Inferior parietal cortex (tissue), 1 donor: ENCODE measurements around the gene MLPH.

Experiments
- DNase-seq: peaks from one replicate; pipeline ENCODE4 v3.0.0-alpha.2; 2016; ENCODE audit errors: extremely low spot score

The MLPH gene

DNA sequence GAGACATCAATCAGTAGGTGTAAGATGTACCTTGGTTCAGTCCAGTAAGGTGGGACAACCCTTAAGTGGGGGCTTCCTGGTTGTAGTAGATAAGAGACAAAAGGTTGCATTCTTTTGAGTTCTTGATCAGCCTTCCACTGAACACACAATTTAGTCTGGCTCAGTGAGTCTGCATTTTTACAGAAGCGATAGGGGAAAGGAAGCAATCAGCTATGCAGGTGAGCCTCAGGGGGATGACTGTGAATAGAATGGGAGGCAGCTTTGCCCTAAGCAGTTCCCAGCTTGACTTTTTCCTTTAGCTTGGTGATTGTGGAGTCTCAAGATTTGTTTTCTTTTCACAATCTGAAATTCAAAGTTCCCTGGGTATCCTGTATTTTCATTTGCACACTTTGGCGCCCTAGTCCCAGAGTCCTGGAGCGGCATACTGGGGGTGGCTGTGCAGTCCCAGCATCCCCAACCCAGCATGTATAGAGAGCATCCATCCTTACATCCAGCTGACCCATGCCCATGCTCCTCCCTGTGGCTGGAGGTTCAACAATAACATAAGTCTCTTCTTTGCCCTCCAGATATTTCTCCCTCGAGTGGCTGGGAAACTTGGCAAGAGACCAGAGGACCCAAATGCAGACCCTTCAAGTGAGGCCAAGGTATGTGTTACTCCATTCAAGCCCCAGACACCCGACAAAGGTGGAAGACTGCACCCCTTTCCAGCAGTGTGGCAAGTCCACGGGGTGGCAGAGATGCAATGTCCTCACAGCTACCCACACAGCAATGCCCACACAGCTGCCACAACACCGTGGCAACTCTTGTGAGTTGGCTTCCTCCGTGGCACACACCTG, 59.2 kb downstream of the MLPH start:
- no peak for DNase-seq

DNA sequence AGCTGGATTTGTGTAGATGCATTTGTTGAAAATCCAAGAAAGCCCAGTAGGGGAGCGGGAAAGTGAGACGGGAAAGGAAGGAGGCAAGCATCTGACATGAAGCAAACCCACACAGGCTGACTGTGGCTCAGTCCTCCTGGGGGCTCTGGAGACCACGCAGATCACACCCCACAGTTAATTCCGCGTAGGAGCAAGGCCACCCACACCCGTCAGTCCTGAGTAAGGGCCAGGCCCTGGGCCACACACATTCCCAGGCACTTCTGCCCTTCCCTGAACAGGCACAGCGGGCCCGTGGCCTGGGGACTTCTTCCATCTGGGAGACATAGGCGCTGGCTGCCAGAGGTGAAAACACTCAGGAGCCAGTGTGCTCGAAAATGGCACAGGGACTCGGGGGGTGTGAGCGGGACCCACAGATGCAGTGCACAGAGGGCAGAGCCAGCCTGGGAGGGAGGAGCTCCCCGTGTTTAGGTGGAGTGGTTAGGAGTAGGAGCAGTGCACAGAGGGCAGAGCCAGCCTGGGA, 59.9 kb downstream of the MLPH start:
- DNase-seq = no peak

DNA sequence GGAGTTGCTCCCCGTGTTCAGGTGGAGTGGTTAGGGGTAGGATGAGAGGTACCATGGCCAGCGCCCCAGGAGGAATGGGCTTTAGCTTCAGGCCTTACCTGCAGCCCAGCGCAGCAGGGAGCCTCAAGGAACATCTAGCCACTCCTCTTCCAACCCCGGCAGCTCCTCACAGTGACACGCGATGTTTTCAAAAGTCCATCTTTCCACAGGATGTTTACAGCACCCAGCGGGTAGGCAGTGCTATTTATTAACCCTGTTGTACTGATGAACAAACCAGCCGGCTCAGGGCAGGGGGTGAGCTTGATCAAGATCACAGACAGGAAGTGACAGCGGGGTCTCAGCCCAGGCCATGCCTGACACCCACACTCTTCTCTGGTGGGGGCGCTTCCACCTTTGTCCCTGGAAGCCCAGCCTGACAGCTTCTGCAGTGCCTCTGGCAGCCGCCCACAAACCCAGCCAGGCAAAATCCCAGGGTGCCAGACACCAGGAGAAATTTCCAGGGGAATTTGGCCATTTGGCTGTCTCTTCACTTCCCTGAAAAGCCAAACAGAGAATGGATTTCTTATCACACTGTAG, 60.9 kb downstream of the MLPH start:
- DNase-seq = no peak

DNA sequence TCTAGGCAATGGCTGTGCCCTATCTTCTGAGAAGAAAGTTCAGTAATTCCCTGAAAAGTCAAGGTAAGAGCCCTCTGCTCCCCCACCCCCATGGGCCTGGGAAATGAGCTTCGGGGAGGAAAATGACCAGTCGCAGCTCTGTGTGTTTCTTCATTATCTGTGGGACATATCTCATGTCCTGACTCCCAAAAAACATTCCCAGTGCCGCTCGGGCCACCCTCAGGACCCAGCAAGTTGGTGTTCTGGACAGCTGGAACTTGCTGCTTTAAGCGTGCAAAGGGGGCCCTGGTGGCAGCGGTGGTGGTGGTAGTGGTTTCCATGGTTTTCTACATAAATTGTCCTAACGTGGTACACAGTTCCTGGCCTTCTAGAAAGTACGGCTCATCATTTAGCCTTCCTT, 62.2 kb downstream of the MLPH start:
- no peak for DNase-seq

DNA sequence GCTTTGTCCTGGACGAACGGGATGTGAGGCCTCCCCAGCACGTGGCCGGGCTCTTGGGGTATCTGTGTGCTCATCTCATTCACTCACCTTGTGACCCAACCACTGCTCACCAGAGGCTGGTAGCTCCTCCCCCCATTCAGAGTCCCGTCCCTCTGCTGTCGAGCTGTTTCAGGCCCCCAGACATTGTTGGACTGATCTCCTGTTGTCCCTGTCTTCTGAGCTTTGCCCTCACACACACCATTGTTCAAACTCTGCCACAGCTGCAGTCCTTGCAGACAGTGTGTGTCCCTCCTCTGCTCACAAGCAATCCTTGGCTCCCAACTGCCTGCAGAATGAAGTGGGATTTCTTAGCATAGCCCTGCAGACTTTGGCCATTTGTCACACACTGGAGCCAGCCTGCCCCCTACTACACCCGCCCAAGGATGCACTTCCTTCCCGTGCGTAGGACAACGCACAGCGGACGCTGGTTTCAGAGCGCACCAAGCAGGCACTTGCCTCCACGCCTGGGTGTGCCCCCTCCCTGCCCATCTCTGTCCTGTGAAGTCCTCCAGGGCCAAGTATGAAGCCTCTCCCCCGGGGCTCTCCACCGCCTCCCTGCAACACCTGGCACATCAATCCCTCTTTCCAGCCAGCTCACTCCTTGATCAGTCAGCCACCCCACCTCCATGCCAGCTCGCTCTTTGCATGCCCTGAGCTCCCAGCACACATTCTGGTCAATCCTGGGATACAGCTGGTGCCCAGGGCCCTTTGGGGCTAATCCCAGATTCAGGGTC, 62.8 kb downstream of the MLPH start:
- DNase-seq = no peak

DNA sequence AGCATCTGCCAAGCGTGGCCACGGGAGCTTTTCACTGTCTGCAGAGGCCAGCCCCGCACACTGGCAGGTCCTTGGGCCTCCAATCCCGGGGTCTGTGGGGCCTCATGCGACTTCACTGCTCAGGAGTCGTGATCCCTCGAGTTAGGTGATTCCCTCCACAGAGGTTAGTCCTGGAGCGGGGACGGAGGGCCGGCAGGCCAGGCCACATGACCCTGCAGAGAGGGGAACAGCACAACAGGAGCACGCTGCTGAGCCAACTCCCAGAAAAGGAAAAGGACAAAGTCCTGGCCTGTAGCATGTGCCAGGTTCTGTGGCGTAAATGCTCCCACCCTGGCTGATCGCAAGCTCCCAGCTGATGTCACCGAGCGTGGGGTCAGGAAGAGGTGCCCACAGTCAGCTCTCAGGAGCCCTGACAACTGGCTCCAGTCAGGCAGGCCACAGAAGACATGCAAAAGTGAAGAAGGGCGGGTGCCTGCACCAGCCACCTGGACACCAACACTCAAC, 64.1 kb downstream of the MLPH start:
- no peak for DNase-seq

DNA sequence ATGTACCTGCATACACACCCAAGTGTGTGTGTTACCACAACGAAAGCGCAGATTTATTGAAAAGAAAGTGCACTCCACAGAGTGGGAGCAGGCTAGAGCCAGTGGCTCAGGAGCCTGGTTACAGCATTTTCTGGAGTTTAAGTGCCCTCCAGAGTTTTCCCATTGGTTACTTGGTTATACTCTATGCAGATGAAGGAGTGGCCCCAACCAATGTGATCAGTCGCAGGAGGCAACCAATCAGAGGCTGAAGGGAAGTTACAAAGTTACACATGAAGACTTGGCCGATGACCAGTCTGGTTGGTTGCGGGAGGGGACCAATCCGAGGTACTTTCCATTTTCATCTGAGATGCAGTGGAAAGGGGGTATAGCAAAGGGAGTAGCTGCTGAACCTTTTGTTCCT, 65.9 kb downstream of the MLPH start:
- no peak for DNase-seq

DNA sequence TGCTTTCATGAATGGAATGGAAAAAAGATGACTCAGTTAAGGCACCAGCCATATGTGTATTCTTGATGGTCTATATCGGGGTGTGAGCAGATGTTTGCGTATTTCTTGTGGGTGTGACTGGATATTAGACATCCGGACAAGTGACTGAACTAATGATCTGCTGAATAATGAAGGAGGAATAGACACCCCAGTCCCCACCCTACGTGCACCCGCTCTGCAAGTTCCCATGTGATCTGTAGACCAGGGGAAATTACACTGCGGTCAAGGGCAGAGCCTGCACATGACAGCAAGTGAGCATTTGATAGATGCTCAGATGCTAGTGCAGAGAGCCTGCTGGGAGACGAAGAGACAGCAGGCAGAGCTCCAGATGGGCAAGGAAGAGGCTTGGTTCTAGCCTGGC, 66.9 kb downstream of the MLPH start:
- DNase-seq = no peak

DNA sequence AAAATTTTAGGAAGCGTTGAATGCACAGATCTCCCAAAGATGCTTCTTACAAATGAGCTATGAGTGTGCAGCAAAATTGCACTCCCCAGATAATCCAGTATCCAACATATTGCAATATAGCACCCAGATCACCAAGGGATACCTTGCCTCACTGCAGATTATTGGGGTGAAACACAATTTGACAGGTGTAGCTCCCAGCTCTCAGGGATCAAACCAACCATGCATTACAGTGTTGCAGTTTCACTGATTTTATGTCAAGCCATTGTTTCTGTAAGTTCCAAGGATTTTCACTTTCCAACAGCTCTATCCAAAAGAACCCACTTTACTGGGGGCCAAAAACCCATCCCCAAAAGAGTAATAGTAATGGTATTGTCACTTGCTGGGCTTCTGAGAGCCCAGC, 68.5 kb downstream of the MLPH start:
- no peak for DNase-seq

DNA sequence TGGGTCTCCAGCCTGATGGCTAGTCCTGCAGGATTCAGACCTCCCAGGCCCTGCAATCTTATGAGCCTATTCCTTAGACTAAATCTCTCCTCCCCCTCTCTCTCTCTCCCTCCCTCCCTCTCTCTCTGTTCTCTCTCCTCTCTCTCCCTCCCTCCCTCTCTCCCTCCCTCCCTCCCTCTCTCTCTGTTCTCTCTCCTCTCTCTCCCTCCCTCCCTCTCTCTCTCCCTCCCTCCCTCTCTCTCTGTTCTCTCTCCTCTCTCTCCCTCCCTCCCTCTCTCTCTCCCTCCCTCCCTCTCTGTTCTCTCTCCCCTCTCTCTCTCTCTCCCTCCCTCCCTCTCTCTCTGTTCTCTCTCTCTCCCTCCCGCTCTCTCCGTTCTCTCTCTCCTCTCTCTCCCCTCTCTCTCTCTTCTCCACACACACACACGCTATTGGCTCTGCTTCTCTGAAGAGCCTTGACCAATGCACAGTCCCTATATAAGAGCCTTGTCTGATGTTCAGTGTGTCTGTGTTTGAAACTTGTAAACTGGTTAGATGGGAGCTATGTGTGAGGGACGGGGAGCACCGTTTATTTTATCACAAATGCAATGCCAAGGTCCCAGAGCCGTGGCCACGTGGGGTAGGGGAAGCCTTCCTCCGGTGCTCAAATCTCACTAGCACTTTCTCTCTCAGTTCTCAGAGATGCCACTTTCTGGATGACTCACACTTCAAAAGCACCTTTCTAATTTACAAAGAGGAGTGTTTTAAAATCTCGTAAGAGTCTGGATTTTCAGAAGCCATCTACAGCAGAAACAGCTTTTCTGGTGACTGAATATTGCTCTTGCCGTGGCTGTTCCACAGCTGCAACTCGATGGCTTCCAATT, 70.0 kb downstream of the MLPH start:
- DNase-seq = no peak

DNA sequence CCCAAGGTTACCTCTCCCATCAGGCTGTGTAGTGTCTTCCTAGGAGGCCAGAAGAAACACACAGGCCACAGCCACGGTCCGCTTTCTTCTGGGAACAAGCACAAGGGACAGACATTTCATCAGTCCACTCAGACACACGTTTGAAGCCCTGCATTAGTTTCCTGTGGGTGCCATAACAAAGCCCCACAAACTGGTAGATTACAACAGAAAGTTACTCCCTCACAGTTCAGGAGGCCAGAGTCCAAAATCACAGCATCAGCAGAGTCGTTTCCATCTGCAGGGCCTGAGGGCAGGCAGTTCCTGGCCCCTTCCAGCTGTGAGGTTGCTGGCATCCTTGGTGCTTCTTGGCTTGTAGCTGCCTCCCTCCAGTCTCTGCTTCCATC, 70.6 kb downstream of the MLPH start:
- no peak for DNase-seq

DNA sequence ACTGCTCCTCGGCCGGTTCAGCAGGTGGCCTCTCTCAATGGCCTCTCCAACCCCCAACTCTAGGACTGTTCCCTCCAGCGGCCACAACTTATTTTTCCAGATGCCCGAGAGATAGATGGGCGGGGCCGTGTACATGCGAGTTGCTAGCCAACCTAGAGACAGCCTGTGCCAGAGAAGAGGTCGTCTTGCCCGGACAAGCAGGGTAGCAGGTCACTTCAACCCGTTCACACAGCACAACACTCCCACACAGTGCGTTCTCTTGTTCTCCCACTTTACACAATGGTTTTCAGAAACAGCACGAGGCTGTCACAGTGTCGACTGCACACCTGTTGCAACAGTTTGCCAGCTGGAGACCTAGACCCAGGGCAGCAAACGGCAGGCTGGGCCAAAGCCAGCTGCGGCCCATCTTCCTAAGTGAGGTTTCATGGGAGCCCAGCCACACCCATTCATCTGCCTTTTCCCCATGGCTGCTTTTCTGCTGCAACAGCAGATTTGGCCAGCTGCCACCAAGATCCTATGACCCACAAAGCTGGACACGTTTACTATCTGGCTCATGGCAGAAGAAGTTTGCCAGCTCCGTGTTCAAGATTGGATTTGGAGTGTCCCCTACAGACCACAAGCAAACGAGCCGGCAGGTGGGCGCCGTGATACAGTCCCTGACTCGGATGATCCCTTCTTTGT, 72.0 kb downstream of the MLPH start:
- DNase-seq = no peak

DNA sequence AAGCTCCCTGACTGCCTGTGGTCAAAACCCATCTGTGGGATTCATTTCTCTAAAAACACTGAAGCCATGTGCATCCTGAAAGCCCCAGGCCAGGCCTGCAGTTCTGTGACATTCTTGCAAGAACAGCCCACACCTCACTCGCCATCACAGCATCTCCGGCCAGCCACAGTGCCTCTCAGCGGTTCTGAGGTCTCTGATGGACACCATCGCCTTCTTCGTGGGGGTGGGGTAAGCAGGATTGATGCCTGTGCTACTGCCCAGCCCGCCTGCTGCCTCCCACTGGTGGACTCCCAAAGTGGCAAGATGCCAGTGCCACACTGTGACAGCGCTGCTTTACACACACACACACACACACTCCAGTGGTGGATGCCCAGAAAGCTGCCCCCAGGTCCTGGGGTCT, 74.2 kb downstream of the MLPH start:
- no peak for DNase-seq

DNA sequence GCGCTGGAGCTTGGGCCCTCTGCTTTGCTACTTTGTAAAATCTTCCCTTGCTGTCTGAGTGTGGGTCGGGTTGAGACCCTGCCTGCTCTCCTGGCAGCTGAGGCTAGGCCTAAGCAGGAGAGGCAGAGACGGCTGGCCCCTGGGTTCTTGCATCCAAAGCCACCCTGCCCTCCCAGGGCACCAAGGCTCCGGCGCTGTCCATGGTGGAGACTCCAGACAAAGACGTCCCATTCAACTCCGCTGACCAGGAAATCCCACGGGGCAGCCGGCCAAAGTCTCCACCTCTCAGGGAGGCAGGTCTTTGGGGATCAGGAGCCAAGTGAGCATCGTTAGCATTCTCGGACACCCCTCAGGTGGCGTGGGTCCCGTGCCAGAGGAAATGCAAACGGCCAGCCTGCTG, 76.8 kb downstream of the MLPH start:
- DNase-seq = no peak

DNA sequence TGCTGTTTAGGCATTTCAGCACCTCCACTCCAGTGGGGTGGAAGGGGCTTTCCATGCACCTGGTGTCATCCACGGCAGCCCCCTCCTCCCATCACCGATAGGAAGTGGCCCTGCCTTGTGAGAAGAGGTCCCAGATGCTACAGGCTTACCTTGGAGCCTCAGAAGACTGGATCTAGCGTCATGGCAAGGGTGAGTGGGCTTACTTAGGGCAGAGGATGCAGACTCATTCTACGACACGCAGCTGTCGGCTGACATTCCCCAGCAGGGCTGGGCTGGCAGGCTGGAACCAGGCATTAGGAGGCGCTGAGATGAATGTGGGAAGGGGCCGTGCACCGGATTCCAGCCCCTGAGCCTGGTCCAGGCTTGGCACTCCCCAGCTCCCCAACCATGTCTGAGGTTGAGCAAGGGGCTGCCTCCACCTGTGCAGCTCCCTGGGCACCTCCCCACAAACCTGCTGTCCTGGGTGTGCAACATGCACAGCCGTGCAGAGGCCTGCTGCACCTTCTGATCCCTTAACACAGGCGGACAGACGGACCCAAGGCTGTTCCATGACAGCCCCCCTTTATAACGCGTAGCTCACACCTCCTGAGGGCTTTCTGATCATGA, 77.6 kb downstream of the MLPH start:
- no peak for DNase-seq

DNA sequence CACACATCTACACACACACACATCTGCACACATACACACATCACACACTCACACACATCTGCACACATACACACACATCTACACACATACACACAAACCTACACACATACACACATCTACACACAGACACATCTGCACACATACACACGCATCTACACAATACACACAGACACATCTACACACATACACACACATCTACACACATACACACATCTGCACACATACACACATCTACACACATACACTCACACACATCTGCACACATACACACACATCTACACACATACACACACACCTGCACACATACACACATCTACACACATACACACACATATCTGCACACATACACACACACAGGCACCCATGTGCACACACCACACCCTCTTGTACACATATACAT, 78.9 kb downstream of the MLPH start:
- no peak for DNase-seq

DNA sequence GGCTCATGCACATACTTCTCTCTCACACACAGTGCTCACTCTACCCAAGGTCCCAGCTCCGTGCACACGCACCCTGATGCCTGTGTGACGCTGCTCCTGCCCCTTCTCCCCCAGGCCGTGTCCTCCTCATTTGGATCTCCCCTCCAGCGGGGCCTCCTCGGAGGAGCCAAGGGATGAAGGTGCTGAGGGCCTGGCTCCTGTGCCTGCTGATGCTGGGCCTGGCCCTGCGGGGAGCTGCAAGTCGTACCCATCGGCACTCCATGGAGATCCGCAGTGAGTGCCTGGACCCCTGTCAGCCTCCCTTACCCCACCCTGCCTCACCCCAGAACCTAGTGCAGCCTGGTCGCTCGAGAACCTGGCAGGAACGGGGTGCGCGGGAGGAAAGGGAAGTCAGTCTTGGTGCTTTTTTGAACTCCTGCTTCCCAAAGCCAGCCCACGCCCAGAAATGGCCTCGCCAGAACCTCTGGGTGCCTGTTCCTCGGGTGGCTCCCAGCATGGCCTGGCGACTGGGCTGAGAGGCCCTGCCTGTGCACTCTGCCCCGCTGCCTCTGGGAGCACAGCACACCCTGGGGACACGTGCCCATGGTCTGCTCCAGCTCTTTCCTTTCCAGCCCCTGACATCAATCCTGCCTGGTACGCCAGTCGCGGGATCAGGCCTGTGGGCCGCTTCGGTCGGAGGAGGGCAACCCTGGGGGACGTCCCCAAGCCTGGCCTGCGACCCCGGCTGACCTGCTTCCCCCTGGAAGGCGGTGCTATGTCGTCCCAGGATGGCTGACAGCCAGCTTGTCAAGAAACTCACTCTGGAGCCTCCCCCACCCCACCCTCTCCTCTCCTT, 79.6 kb downstream of the MLPH start, which contains the start of gene PRLH:
Gene PRLH (plus strand): TSS at position 174 of the 835 bp plus-strand sequence. CDS start 0 bp downstream, at position 174.
- DNase-seq = no peak

DNA sequence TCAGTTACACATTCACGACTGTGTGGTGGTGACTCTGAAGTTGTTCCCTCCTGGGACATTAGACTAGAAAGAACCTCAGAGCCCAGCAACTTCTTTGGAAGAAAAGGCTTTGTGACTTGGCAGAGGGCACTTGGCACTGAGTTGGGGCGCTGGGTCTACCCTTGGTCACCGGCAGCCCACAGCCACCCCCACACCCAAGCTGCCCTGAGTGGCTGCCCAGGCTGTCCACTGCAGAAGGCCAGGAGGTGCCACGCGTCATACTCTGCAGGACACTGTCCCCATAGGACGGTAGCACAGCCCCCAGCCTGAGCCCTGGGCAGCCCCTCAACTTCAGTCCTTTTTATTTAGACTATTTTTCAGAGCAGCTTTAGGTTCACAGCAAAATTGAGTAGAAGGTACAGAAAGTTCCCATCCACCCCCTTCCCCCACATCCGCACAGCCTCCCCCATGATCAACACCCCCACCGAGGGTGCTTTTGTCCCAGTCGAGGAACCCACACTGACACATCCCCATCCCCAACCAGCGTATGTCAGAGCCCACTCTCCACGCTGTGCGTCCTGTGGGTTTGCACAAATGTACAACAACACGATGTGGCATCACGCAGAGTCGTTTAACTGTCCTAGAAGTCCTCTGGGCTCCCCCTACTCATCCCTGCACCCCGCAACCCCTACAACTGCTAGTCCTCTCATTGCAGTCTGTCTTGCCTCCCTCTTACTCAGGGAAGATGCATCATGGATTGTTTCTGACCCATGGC, 80.4 kb downstream of the MLPH start:
- DNase-seq = no peak
